SK-N-MC (cell line): Measurements from ENCODE around the gene AATF.

Experiments used
- DNase-seq: peaks from one replicate; pipeline ENCODE4 v3.0.0-alpha.2; 2011; ENCODE audit warnings: low read depth, low spot score
- H3K27ac ChIP-seq: fragments of 200-600 bp; sonication (generic); 2 replicates; pipeline ENCODE4 v1.5.1; 2016; ENCODE audit warnings: mixed run types
- H3K36me3 ChIP-seq: fragments of 200-600 bp; sonication (generic); 2 replicates; pipeline ENCODE4 v1.6.1; 2017; ENCODE audit warnings: antibody characterized with exemption, low read length, mixed read lengths; ENCODE audit not compliant: insufficient read depth
- H3K4me3 ChIP-seq: fragments of 200-600 bp; sonication (generic); 2 replicates; pipeline ENCODE4 v1.5.1; 2016
- H3K9ac ChIP-seq: fragments of 200-600 bp; sonication (generic); 2 replicates; pipeline ENCODE4 v1.8.0; 2017; ENCODE audit warnings: mixed run types, mixed read lengths; ENCODE audit not compliant: insufficient read length
- H3K9me3 ChIP-seq: fragments of 200-600 bp; sonication (generic); 2 replicates; pipeline ENCODE4 v1.6.1; 2017; ENCODE audit warnings: low read depth, mild to moderate bottlenecking, antibody characterized with exemption, low read length, moderate library complexity, mixed read lengths
- EZH2 ChIP-seq: fragments of 200-600 bp; sonication (generic); IDR thresholded peaks from one replicate; pipeline ENCODE4 v1.6.1; 2017; ENCODE audit warnings: antibody characterized with exemption
- FOXP2 ChIP-seq: optimal IDR thresholded peaks from 2 replicates; pipeline ENCODE3; 2011; ENCODE audit warnings: mild to moderate bottlenecking, moderate library complexity; ENCODE audit not compliant: insufficient read depth; ENCODE audit errors: extremely low read length, control extremely low read depth
- POLR2AphosphoS5 ChIP-seq: IDR thresholded peaks from 2 replicates; pipeline ENCODE4 v1.6.1; 2012; ENCODE audit warnings: mild to moderate bottlenecking, low read depth, low read length, borderline replicate concordance

AATF gene

DNA sequence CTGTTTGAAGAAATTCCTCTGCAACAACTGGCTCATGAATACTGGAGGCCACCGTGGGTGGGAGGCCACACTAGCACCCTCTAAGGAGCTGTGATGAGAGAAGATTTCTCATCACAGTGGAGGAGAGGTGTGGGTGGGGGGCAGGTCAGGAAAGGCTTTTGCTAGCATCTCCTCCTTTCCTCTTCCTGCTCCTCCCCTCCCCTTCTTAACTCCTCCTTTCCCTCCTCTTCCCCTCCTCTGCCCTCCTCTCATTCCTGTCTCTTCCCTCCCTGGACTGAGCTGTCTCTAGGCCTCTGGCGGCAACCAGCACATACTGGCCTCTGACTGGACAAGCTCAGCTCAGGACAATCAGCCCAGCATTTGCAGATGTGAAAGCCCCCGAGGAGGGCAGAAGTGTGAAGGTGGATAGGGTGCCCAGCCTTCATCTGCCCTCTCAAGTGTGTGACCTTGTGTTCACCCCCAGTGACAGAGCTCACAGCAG lies 30.5 kb upstream of the AATF start:
- TF ChIP-seq FOXP2 (no peak), POLR2AphosphoS5 (no peak), EZH2 (no peak)
- no peak overlapping the region for H3K27ac ChIP-seq
- no peaks in the 10 kb centered on the region for H3K9me3 ChIP-seq
- H3K9ac ChIP-seq, result no peak overlapping the region
- no peaks in the 10 kb centered on the region for H3K36me3 ChIP-seq
- H3K4me3 ChIP-seq, result no peak overlapping the region
- DNase-seq, result no peak

DNA sequence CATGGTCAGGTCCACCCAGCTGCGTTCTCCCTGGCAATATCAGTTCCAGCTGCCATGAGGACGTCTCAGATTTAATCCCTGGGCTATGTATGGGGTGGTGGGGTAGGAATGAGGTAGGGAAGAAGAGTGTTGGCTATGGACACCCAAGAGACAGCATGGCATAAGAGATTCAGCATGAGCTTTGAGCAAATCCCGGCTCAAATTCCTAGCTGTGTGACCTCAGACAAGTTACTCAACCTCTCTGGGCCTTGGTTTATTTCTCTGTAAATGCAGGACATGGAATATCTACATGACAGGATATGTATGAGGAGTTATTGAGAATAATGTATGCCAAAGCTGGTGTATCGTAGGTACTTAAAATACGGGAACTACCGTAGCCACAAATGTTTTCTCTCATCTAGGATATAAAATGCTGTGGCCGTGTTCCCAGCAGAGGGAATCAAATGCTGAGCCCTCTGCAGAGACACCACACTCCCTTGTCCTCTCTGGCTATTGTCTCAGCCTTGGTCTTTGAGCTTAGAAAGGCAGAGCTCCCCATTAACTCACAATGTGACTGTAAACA lies 29.3 kb upstream of the AATF start:
- Histone ChIP-seq H3K36me3 (no peaks in the 10 kb centered on the region), H3K27ac (no peak overlapping the region), H3K9ac (no peak overlapping the region), H3K4me3 (no peak overlapping the region), H3K9me3 (no peaks in the 10 kb centered on the region)
- no peak for TF ChIP-seq EZH2
- no peak for TF ChIP-seq POLR2AphosphoS5
- TF ChIP-seq FOXP2, result no peak
- DNase-seq, result no peak

DNA sequence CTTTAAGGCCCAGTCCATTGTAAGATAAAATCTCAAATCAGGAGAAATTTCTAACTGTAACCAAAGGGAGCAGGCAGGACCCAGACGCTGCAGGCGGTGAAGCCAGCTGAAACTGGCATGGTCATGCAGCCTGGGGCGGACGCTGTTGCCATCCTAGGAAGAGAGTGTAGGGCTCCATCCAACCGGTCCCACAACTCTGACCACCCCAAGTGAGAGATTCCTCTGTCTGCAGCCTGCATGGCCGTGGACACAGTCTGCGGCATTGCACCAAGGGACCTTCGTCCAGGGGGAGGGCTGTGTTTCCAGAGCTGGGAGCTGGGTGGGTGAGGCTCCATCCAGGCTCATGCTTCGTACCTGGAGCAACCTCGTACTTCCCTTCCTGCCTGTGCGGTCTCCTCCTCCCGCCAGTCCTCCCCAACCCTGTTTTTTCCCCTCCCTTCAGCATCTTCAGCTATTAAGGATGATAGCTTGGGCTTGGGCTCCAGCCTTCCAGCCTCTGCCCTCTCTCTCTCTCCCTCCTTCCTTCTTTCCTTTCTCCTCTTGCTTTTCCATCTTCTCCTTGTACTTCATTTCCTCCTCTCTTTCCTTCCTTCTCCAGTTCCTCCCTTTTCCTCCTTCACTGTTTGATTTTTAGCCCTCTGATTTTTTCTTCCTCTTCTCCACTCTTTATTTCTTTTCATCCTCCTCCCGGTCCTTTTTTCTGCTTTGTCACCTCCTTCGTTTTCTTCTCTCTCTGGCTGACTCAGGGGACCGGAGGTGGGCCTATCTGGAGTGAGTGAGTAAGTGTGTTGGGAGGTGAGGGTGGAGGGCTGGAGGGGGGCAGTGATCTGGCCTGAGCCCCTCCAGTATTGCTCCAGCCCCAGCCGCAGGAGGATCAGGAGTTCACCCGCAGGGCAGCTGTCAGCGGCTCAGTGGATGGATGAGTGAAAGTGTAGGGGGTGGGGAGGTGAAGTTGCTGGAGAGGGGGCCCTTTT lies 28.4 kb upstream of the AATF start:
- no peak overlapping the region for H3K9ac ChIP-seq
- no peak overlapping the region for H3K4me3 ChIP-seq
- DNase-seq, result no peak
- TF ChIP-seq FOXP2 (no peak), EZH2 (no peak), POLR2AphosphoS5 (no peak)
- H3K36me3 ChIP-seq, result no peaks in the 10 kb centered on the region
- no peak overlapping the region for H3K27ac ChIP-seq
- no peaks in the 10 kb centered on the region for H3K9me3 ChIP-seq

DNA sequence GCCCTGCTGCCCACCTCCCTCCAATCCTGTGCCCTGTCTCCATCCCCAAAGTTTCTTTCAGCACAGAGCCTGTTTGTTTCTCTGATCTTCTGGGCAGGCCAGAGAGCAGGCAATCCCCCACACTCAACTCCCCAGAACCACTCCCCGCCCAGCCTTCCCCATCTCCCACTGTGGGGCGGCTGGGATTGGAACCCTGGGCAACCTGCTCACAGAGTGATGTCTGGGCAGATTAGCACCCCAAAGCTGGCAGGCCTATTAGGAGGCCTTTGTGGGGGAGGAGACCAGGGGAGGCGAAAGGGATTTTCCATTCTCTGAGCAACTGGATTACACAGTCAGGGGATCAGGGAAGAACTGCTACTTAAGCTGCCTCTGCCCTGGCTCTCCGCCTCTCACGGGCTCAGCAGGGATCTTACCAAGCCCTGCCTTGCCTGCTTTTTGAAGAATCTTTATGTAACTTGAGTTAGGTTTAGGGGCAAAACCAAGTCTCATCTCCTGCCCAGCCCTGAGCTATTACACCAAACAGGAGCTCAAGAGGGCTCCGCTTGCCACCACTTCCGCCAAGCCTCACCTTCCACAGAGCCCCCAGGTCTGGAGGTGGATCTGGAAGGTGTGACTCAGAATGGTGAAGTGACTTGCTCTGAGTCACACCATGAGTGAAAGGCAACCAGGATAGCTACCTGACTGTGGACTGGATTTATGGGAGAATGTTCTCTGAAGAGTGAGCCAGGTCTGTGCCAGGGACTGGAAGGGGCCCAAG lies 27.5 kb upstream of the AATF start:
- no peak overlapping the region for H3K9ac ChIP-seq
- H3K9me3 ChIP-seq, result no peaks in the 10 kb centered on the region
- no peak for DNase-seq
- no peak overlapping the region for H3K4me3 ChIP-seq
- TF ChIP-seq FOXP2, result no peak
- TF ChIP-seq POLR2AphosphoS5, result no peak
- no peak for TF ChIP-seq EZH2
- H3K27ac ChIP-seq, result no peak overlapping the region
- H3K36me3 ChIP-seq, result no peaks in the 10 kb centered on the region

DNA sequence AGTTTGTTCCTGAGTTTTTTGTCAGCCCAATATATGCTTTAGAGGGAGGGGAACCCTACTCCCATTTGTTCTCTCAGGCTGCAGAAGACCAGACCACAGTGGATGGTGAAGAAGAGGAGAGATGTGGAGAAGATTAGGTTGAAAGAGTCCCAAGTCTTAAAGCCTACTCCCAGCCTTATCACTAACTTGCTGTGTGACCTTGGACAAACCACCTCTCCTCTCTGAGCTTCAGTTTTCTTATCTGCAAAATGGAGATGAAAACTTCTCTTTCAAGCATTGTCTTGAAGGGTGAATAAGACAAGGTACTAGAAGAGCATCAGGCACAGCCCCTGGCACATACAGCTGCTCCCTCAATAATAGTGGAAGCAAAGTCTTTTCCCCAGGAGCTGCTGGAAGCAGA lies 26.6 kb upstream of the AATF start:
- no peak for TF ChIP-seq POLR2AphosphoS5
- TF ChIP-seq FOXP2, result no peak
- TF ChIP-seq EZH2, result no peak
- no peak overlapping the region for H3K27ac ChIP-seq

DNA sequence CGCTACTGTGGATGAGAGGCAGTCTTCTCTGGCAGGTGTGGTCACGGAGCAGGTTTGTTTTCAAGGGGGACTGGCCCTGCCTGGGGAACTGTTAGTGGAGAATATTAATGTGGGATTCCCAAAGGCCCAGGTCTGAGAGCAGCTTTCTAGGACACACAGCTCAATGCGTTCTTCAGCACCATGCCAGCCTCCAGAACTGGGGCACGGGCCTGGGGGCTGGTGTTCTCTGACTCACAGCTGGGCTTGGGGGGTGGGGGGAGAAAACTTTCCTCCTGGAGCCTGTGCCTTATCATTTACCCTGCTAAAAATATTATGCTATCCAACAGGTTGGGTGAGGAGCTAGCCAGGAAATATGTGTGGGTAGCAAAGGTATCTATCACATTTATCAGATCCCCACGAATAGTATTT lies 24.9 kb upstream of the AATF start:
- H3K27ac ChIP-seq, result no peak overlapping the region
- TF ChIP-seq FOXP2 (no peak), EZH2 (no peak), POLR2AphosphoS5 (no peak)
- H3K4me3 ChIP-seq, result no peak overlapping the region
- no peaks in the 10 kb centered on the region for H3K36me3 ChIP-seq
- DNase-seq, result no peak
- no peaks in the 10 kb centered on the region for H3K9me3 ChIP-seq
- H3K9ac ChIP-seq, result no peak overlapping the region

More for the DNA sequence above, 26.6 kb upstream of the AATF start:
- Histone ChIP-seq H3K9ac (no peak overlapping the region), H3K4me3 (no peak overlapping the region), H3K36me3 (no peaks in the 10 kb centered on the region), H3K9me3 (no peaks in the 10 kb centered on the region)
- no peak for DNase-seq

DNA sequence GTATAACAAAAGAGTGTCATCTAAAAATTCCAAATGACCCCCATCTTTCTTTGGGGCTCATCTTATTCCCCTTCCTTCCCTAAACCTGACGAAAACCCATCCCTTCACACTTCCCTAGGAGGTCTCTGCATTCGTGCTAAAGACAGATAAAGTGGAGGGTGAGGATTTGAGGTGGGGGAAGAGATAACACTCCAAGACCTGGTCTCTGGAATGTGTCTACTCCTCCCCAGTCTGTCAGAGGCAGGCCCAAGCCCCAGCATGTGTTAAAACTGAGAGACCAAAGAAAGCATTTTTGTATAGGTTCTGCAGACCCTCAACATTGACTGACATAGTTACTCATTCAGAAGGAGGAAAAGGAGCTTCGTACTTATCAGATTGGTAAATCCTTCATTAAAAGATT lies 22.5 kb upstream of the AATF start:
- TF ChIP-seq POLR2AphosphoS5, result no peak
- no peak for TF ChIP-seq FOXP2
- no peak for TF ChIP-seq EZH2
- H3K9ac ChIP-seq, result no peak overlapping the region
- H3K9me3 ChIP-seq, result no peaks in the 10 kb centered on the region
- H3K36me3 ChIP-seq, result no peaks in the 10 kb centered on the region
- no peak overlapping the region for H3K4me3 ChIP-seq
- no peak for DNase-seq
- no peak overlapping the region for H3K27ac ChIP-seq

DNA sequence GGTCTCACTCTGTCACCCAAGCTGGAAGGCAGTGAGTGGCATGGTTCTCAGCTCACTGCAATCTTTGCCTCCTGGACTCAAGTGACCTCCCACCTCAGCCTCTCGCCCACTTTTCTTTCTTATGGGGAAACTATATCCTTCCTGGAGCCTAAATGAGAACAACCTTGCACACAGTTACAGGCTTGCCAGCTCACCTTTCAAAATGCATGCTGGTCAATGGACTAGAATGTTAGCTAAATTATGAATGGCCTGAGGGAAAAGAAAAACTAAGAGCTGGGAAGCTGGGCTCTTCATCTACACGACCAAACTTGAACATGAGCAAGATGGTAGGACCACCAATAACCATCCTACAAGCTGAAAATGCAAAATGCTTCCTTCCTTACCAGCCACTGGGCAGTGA lies 22.1 kb upstream of the AATF start:
- no peak for DNase-seq
- Histone ChIP-seq H3K9ac (no peak overlapping the region), H3K36me3 (no peaks in the 10 kb centered on the region), H3K27ac (no peak overlapping the region), H3K9me3 (no peaks in the 10 kb centered on the region), H3K4me3 (no peak overlapping the region)
- TF ChIP-seq POLR2AphosphoS5 (no peak), FOXP2 (no peak), EZH2 (no peak)
